NOMO-1 treated with dmso at 0.1 percent for 144 hours (cell line): ENCODE data around the gene DCC.
"Not testable (repeated sequence)": the region's sequence is repeated elsewhere in the genome, so short reads cannot be mapped to it uniquely, and the experiment has no call there.

Experiments
- DNase-seq: peaks from one replicate; lab custom pipeline; 2025; ENCODE audit not compliant: unreplicated experiment; lab: John Stamatoyannopoulos, UW

Gene DCC

GRCh38 chr18:53458944-53459580 is 1119.1 kb downstream of the DCC start:
- no peak for DNase-seq

- no peak for DNase-seq
Observed at GRCh38 chr18:53467756-53468155, 1127.8 kb downstream of the DCC start.

- DNase-seq = not testable (repeated sequence)
Observed at GRCh38 chr18:53468173-53468572, 1128.2 kb downstream of the DCC start.

GRCh38 chr18:53472546-53472945 is 1132.5 kb downstream of the DCC start:
- DNase-seq = no peak

GRCh38 chr18:53478155-53478554 is 1138.2 kb downstream of the DCC start:
- no peak for DNase-seq

- DNase-seq = no peak
Observed at GRCh38 chr18:53486296-53486695, 1146.3 kb downstream of the DCC start.

GRCh38 chr18:53489266-53489665 is 1149.3 kb downstream of the DCC start:
- no peak for DNase-seq

GRCh38 chr18:53490019-53490418 is 1150.0 kb downstream of the DCC start:
- no peak for DNase-seq

GRCh38 chr18:53496028-53496427 is 1156.0 kb downstream of the DCC start:
- no peak for DNase-seq

- no peak for DNase-seq
Observed at GRCh38 chr18:53503914-53504441, 1164.0 kb downstream of the DCC start.

- no peak for DNase-seq
Observed at GRCh38 chr18:53508529-53508928, 1168.5 kb downstream of the DCC start.

GRCh38 chr18:53509886-53510285 is 1169.9 kb downstream of the DCC start:
- no peak for DNase-seq

GRCh38 chr18:53511725-53512124 is 1171.7 kb downstream of the DCC start:
- DNase-seq = not testable (repeated sequence)

- DNase-seq = no peak
Observed at GRCh38 chr18:53521068-53521467, 1181.1 kb downstream of the DCC start.

GRCh38 chr18:53526101-53526870 is 1186.3 kb downstream of the DCC start:
- no peak for DNase-seq

- DNase-seq = no peak
Observed at GRCh38 chr18:53527365-53527764, 1187.4 kb downstream of the DCC start.

GRCh38 chr18:53531187-53531586 is 1191.2 kb downstream of the DCC start:
- no peak for DNase-seq

- DNase-seq = no peak
Observed at GRCh38 chr18:53531896-53532295, 1191.9 kb downstream of the DCC start.

GRCh38 chr18:53534203-53534602 is 1194.2 kb downstream of the DCC start:
- no peak for DNase-seq

GRCh38 chr18:53534695-53535094 is 1194.7 kb downstream of the DCC start:
- DNase-seq = no peak

GRCh38 chr18:53536908-53537307 is 1196.9 kb downstream of the DCC start:
- no peak for DNase-seq

GRCh38 chr18:53541924-53542323 is 1201.9 kb downstream of the DCC start:
- DNase-seq = no peak
